Epidermal melanocyte (primary cell): Measurements from ENCODE around the gene KCNS1.

ENCODE experiments used
- DNase-seq: peaks from one replicate; pipeline ENCODE4 v3.0.0; 2011; ENCODE audit warnings: low spot score; ENCODE audit not compliant: insufficient read length

The KCNS1 gene

DNA sequence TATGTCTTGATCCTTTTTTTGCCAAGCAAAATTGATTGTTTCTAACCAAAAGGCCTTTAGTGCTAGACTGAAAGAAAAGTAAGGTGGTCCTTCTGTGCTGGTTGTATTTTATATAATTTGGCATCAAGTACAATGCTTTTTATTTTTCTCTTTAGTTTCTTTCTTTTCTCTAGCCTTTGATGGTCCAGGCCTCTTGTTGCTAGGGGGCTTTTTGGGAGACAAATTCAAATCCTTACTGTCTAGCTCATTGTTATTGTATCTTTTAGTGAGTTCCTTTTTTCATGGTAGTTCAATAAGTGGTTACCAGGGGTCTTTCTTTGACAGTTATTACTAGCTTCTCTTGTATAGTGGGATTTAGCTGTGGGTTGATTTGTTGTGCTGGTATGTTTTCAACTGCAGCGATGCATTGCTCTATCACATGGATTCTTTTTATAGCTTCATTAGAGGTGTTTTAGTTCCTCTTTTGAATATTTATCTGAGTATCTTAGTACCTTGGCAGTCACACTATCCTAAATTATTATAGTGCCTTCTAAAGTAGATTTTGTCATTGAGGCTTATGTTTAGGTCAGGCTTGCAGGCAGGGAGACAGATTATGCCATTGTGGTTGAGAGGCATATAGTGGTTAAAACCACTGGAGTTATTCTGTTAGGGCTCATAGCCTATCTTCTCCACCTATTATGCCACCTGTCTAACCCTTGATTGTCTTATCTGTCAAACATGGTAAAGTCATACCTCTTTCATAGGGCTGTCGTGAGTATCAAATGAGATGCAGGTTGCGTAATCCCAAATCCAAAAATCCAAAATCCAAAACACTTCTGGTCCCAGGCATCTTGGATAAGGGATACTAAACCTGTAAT is 49.5 kb downstream of the KCNS1 start:
- no peak for DNase-seq

GRCh38 chr20:45049904-45050471 is 50.9 kb downstream of the KCNS1 start:
- no peak for DNase-seq

- DNase-seq: no peak
These were observed 51.5 kb downstream of the KCNS1 start for GRCh38 chr20:45049438-45049837.

DNA sequence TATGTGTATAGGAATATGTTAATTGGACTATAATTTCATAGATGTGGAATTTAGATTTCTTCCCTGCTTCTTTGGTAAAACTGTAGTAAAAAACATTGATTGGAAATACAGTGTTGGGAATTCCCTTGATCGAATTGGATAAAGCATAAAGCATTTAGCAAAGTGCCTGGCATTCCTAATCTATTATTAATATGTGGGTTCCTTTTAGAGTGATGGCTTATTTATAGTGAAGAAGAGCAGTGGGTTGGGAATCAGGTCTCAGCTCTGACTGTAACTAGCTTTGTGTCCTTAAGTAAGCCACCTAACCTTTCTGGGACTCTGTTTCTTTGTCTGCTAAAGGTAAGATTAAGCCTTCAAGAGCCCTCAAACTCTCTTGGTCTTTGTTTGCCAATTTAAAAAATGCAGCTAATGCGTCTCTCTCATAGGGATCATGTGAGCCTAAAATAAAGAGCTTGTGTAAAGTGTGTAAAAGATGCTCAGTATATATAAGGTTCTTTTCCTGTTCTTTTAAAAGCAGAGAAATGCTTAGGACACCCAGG is 53.3 kb downstream of the KCNS1 start:
- DNase-seq: no peak

DNA sequence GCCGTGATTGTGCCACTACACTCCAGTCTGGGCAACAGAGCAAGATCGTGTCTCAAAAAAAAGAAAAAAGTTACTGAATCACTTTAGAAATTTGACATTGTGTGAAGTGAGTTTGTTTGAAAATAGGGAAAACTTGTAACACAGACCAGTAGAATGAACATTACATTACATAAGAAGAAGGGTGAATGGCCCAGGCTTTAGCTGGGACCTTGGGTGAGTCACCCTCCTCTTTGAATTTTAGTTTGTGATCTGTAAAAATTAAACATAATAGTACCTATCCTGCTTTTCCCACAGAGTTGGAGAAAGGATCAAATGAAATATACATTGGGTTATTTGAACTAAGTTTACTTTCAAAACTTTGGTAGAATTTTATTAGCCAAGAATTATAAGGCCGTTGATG is 56.3 kb downstream of the KCNS1 start:
- no peak for DNase-seq

DNA sequence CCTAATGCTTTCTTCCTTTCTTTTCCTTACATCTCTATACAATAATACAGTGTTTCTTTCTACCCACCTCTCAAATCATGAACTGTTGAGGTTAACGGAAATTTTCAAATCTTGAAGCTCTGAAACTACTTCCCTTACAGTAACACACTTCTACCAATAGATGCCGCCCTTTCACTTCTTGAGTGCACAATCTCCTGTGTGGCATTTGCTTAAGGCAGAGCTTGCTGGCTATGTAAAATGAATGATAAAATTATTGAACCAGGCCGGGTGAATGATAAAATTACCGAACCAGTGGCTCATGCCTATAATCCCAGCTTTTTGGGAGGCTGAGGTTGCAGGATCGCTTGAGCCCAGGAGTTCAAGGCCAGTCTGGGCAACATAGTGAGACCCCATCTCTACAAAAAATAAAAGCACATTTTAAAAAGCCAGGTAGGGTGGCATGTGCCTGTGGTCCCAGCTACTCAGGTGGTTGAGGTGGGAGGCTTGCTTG is 56.8 kb downstream of the KCNS1 start:
- peak; percentile 44 for DNase-seq

DNA sequence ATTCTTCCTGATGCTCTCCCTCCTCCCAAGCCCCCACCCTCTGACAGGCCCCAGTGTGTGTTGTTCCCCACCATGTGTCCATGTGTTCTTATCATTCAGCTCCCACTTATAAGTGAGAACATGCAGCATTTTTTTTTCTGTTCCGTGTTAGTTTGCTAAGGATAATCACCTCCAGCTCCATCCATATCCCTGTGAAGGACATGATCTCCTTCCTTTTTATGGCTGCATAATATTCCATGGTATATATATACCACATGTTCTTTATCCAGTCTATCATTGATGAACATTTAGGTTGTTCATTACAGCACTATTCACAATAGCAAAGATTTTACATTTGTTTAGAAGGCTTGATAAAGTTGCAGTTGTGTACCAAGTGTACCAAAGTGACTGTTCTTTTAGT is 57.9 kb downstream of the KCNS1 start:
- DNase-seq: no peak
